HCT116 (cell line): ENCODE data around the gene FRMD7.
"Not testable (repeated sequence)": the region's sequence is repeated elsewhere in the genome, so short reads cannot be mapped to it uniquely, and the experiment has no call there.

Source experiments
- ELF1 ChIP-seq: IDR thresholded peaks from 2 replicates; pipeline ENCODE4 v1.6.1; 2012; ENCODE audit warnings: low read depth, borderline replicate concordance
- EZH2 ChIP-seq: fragments of 200-600 bp; sonication (generic); IDR thresholded peaks from 2 replicates; pipeline ENCODE4 v1.6.1; 2017; ENCODE audit warnings: antibody characterized with exemption, mixed run types
- JUND ChIP-seq: IDR thresholded peaks from 2 replicates; pipeline ENCODE4 v1.6.1; 2012
- POLR2A ChIP-seq: IDR thresholded peaks from 2 replicates; pipeline ENCODE4 v1.7.0; 2011; ENCODE audit warnings: borderline replicate concordance; ENCODE audit not compliant: insufficient read depth, insufficient read length; ENCODE audit errors: extremely low read depth
- TF ChIP-seq, protein P1 (sequence below), 3 experiments: fragments of 200-600 bp in 1 of 3; sonication (generic) in 1 of 3; IDR thresholded peaks in 2 of 3; conservative IDR thresholded peaks in 1 of 3; 2 replicates each; pipeline ENCODE4 v1.5.1; 2012 to 2017; ENCODE audit warnings: low read depth in 2 of 3, low read length in 2 of 3, antibody characterized with exemption in 1 of 3, borderline replicate concordance in 1 of 3, control low read depth in 1 of 3, mild to moderate bottlenecking in 1 of 3, mixed read lengths in 1 of 3, mixed run types in 1 of 3, moderate library complexity in 1 of 3; ENCODE audit not compliant: insufficient read depth in 1 of 3
- TF ChIP-seq, protein P2 (sequence below): IDR thresholded peaks from 2 replicates; pipeline ENCODE4 v1.6.1; 2012

DNA sequence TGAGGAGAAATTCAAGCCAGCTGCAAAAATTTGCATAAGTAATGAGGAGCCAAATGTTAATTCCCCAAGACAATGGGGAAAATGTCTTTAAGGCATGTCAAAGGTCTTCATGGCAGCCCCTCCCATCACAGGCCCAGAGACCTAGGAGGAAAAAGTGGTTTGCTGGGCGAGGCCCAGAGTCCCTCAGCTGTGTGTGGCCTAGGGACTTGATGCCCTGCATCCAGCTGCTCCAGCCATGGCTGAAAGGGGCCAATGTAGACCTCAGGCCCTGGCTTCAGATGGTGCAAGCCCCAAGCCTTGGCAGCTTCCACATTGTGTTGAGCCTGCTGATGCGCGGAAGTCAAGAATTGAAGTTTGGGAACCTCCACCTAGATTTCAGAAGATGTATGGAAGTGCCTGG is 35.3 kb upstream of the FRMD7 start:
- TF ChIP-seq EZH2, POLR2A, JUND, ELF1: not testable (repeated sequence)
- TF ChIP-seq, protein P1, sequence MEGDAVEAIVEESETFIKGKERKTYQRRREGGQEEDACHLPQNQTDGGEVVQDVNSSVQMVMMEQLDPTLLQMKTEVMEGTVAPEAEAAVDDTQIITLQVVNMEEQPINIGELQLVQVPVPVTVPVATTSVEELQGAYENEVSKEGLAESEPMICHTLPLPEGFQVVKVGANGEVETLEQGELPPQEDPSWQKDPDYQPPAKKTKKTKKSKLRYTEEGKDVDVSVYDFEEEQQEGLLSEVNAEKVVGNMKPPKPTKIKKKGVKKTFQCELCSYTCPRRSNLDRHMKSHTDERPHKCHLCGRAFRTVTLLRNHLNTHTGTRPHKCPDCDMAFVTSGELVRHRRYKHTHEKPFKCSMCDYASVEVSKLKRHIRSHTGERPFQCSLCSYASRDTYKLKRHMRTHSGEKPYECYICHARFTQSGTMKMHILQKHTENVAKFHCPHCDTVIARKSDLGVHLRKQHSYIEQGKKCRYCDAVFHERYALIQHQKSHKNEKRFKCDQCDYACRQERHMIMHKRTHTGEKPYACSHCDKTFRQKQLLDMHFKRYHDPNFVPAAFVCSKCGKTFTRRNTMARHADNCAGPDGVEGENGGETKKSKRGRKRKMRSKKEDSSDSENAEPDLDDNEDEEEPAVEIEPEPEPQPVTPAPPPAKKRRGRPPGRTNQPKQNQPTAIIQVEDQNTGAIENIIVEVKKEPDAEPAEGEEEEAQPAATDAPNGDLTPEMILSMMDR (IDR thresholded peaks at IDR 0.05 in 2 of 3, conservative IDR thresholded peaks at IDR 0.05 in 1 of 3; ENCODE audit: borderline replicate concordance in 1 of 3, insufficient read depth in 1 of 3, low read depth in 2 of 3, low read length in 2 of 3) = not testable (repeated sequence)
- TF ChIP-seq, protein P2, sequence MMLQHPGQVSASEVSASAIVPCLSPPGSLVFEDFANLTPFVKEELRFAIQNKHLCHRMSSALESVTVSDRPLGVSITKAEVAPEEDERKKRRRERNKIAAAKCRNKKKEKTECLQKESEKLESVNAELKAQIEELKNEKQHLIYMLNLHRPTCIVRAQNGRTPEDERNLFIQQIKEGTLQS = not testable (repeated sequence)
